ENCODE data around the gene TCF3. TPM values are rescaled to one million over a fixed set of nuclear protein-coding genes. Genes with fewer than 3 reads are reported as not detected.

The TCF3 gene
- total and polyA plus RNA-seq, 2 donors (not counting 3 experiments of a cell fraction or from before 2014, with no cell fraction given), result 147 to 193 TPM

- ChIA-PET CTCF (interaction anchor here (1.6 kb wide), 2 partner anchors 63 to 217 kb away, joined by 3 to 4 read pairs; no protein-coding TSS in a partner anchor), POLR2A (no interaction called here)
- peaks cover 2 to 38% of the 10 kb centered on the region in 2 experiments for H3K36me3 ChIP-seq (ENCODE audit: control insufficient read depth in 2 of 2, extremely low read depth in 1 of 2, insufficient read depth in 2 of 2, low read length in 2 of 2)
Observed at GRCh38 chr19:1609103-1609396, 43.4 kb downstream of the TCF3 start.

More at GRCh38 chr19:1609103-1609396, 43.4 kb downstream of the TCF3 start:
- Histone ChIP-seq H3K79me2 (ENCODE audit: control insufficient read depth, insufficient read depth, low read length) (peaks cover 12% of the 10 kb centered on the region), H3K4me1 (ENCODE audit: control insufficient read depth, extremely low read depth, insufficient read depth, low read length) (peaks cover 8% of the 10 kb centered on the region), H3K4me3 (replicated peaks in 1 of 3; ENCODE audit: insufficient read depth in 1 of 3, low read depth in 1 of 3, low read length in 3 of 3) (no peak overlapping the region), H3K27ac (ENCODE audit: insufficient read depth, low read depth, low read length) (no peak overlapping the region), H3K4me2 (ENCODE audit: insufficient read depth, low read length) (no peak overlapping the region), H2AFZ (ENCODE audit: low read depth, low read length) (no peak overlapping the region), H4K20me1 (replicated peaks; ENCODE audit: control insufficient read depth, extremely low read depth, insufficient read depth, low read length) (no peaks in the 10 kb centered on the region), H3K9me1 (replicated peaks; ENCODE audit: control insufficient read depth, extremely low read depth, insufficient read depth, low read length) (no peaks in the 10 kb centered on the region), H3K9ac (replicated peaks; ENCODE audit: extremely low read depth, insufficient read depth, low read length) (no peak overlapping the region), H3K27me3 (ENCODE audit: control insufficient read depth in 2 of 2, insufficient read depth in 2 of 2, low read length in 2 of 2) (no peaks in the 10 kb centered on the region), H3K9me3 (replicated peaks; ENCODE audit: control insufficient read depth, insufficient read depth, low read length) (no peaks in the 10 kb centered on the region)
- FAIRE-seq, result no peak
- dilution Hi-C loops (cut with MboI; ENCODE audit: extremely low pct_ligation_motif_present, low sequenced_read_pairs), result no loop called here
- intact Hi-C loops (cut with micrococcal nuclease), result no loop called here
- TF ChIP-seq MAX (IDR thresholded peaks at IDR 0.05; ENCODE audit: insufficient read depth, insufficient read length) (no peak), JUN (IDR thresholded peaks at IDR 0.05; ENCODE audit: borderline replicate concordance, insufficient read depth, insufficient read length, low read depth) (no peak), POLR2A (IDR thresholded peaks at IDR 0.05; ENCODE audit: low read depth, low read length) (no peak), POLR2AphosphoS5 (IDR thresholded peaks at IDR 0.05; ENCODE audit: insufficient read depth, low read depth, low read length) (no peak), MYC (IDR thresholded peaks at IDR 0.05; ENCODE audit: low read depth, low read length) (no peak), FOS (IDR thresholded peaks at IDR 0.05; ENCODE audit: borderline replicate concordance, insufficient read depth, low read length) (no peak), EZH2 (IDR thresholded peaks at IDR 0.05; ENCODE audit: borderline replicate concordance, low read depth, low read length, severe bottlenecking) (no peak), GATA2 (IDR thresholded peaks at IDR 0.05; ENCODE audit: insufficient read depth, insufficient read length, low read depth, low read length) (no peak)
- TF ChIP-seq, protein P1, sequence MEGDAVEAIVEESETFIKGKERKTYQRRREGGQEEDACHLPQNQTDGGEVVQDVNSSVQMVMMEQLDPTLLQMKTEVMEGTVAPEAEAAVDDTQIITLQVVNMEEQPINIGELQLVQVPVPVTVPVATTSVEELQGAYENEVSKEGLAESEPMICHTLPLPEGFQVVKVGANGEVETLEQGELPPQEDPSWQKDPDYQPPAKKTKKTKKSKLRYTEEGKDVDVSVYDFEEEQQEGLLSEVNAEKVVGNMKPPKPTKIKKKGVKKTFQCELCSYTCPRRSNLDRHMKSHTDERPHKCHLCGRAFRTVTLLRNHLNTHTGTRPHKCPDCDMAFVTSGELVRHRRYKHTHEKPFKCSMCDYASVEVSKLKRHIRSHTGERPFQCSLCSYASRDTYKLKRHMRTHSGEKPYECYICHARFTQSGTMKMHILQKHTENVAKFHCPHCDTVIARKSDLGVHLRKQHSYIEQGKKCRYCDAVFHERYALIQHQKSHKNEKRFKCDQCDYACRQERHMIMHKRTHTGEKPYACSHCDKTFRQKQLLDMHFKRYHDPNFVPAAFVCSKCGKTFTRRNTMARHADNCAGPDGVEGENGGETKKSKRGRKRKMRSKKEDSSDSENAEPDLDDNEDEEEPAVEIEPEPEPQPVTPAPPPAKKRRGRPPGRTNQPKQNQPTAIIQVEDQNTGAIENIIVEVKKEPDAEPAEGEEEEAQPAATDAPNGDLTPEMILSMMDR (IDR thresholded peaks at IDR 0.05; ENCODE audit: extremely low read depth in 1 of 2, insufficient read depth in 1 of 2, low read depth in 1 of 2, low read length in 2 of 2), result no peak
- no TSS peak for BruUV-seq (replicated peaks)
- no peak for DNase-seq (ENCODE audit: low read depth, low spot score)
